ENCODE data around the gene ERBB4.

- TF ChIP-seq POLR2A (IDR thresholded peaks at IDR 0.05; ENCODE audit: low read length) = no peak
- no peak for TF ChIP-seq JUNB (IDR thresholded peaks at IDR 0.05)
- no peak for TF ChIP-seq HMGXB4 (CRISPR knock-in tag; IDR thresholded peaks at IDR 0.05; ENCODE audit: borderline replicate concordance)
- TF ChIP-seq NFE2L2 (conservative IDR thresholded peaks at IDR 0.05; ENCODE audit: low read length) = no peak
- TF ChIP-seq, protein P1, sequence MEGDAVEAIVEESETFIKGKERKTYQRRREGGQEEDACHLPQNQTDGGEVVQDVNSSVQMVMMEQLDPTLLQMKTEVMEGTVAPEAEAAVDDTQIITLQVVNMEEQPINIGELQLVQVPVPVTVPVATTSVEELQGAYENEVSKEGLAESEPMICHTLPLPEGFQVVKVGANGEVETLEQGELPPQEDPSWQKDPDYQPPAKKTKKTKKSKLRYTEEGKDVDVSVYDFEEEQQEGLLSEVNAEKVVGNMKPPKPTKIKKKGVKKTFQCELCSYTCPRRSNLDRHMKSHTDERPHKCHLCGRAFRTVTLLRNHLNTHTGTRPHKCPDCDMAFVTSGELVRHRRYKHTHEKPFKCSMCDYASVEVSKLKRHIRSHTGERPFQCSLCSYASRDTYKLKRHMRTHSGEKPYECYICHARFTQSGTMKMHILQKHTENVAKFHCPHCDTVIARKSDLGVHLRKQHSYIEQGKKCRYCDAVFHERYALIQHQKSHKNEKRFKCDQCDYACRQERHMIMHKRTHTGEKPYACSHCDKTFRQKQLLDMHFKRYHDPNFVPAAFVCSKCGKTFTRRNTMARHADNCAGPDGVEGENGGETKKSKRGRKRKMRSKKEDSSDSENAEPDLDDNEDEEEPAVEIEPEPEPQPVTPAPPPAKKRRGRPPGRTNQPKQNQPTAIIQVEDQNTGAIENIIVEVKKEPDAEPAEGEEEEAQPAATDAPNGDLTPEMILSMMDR (IDR thresholded peaks at IDR 0.05) = no peak
- TF ChIP-seq, protein P2, sequence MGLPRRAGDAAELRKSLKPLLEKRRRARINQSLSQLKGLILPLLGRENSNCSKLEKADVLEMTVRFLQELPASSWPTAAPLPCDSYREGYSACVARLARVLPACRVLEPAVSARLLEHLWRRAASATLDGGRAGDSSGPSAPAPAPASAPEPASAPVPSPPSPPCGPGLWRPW (IDR thresholded peaks at IDR 0.05) = no peak
- TF ChIP-seq EHMT2 (IDR thresholded peaks at IDR 0.05; ENCODE audit: low read depth) = no peak
- TF ChIP-seq MAX (IDR thresholded peaks at IDR 0.05) = no peak
- TF ChIP-seq CHD4 (IDR thresholded peaks at IDR 0.05; ENCODE audit: borderline replicate concordance) = no peak
- TF ChIP-seq RCOR1 (IDR thresholded peaks at IDR 0.05; ENCODE audit: low read depth, low read length) = no peak
- TF ChIP-seq HDAC2 (IDR thresholded peaks at IDR 0.05) = no peak
- no peak for TF ChIP-seq PHF8 (IDR thresholded peaks at IDR 0.05; ENCODE audit: borderline replicate concordance, low read depth)
Observed at GRCh38 chr2:211867845-211868451, 670.7 kb downstream of the ERBB4 start.
